ENCODE data around the gene BMI1.
"Not testable (repeated sequence)": the region's sequence is repeated elsewhere in the genome, so short reads cannot be mapped to it uniquely, and the experiment has no call there.

Gene BMI1

GRCh38 chr10:22301193-22301592, 19.7 kb upstream of the BMI1 start:
- DNase-seq (ENCODE audit: extremely low read depth, low read depth): no peak
- no peak overlapping the region for H3K4me3 ChIP-seq (replicated peaks; ENCODE audit: low read depth, low read length)
- no peak for TF ChIP-seq CTCF (IDR thresholded peaks at IDR 0.05; ENCODE audit: low read depth, low read length, missing control alignments)

- TF ChIP-seq CTCF (IDR thresholded peaks at IDR 0.05; ENCODE audit: low read depth, low read length, missing control alignments): no peak
- no peak for DNase-seq (ENCODE audit: extremely low read depth, low read depth)
- no peak overlapping the region for H3K4me3 ChIP-seq (replicated peaks; ENCODE audit: low read depth, low read length)
Measured at GRCh38 chr10:22303461-22303860, 17.4 kb upstream of the BMI1 start.

- no peak overlapping the region for H3K4me3 ChIP-seq (replicated peaks; ENCODE audit: low read depth, low read length)
- no peak for TF ChIP-seq CTCF (IDR thresholded peaks at IDR 0.05; ENCODE audit: low read depth, low read length, missing control alignments)
- no peak for DNase-seq (ENCODE audit: extremely low read depth, low read depth)
Measured at GRCh38 chr10:22305721-22306120, 15.2 kb upstream of the BMI1 start.

- no peak overlapping the region for H3K4me3 ChIP-seq (replicated peaks; ENCODE audit: low read depth, low read length)
- DNase-seq (ENCODE audit: extremely low read depth, low read depth): no peak
- no peak for TF ChIP-seq CTCF (IDR thresholded peaks at IDR 0.05; ENCODE audit: low read depth, low read length, missing control alignments)
Measured at GRCh38 chr10:22308390-22308789, 12.5 kb upstream of the BMI1 start.

GRCh38 chr10:22309180-22310000, 11.5 kb upstream of the BMI1 start:
- no peak overlapping the region for H3K4me3 ChIP-seq (replicated peaks; ENCODE audit: low read depth, low read length)
- TF ChIP-seq CTCF (IDR thresholded peaks at IDR 0.05; ENCODE audit: low read depth, low read length, missing control alignments): no peak
- no peak for DNase-seq (ENCODE audit: extremely low read depth, low read depth)

GRCh38 chr10:22310012-22310411, 10.9 kb upstream of the BMI1 start:
- DNase-seq (ENCODE audit: extremely low read depth, low read depth); H3K4me3 ChIP-seq (replicated peaks; ENCODE audit: low read depth, low read length): not testable (repeated sequence)

GRCh38 chr10:22310928-22311327, 10.0 kb upstream of the BMI1 start:
- no peak for TF ChIP-seq CTCF (IDR thresholded peaks at IDR 0.05; ENCODE audit: low read depth, low read length, missing control alignments)
- no peak for DNase-seq (ENCODE audit: extremely low read depth, low read depth)
- H3K4me3 ChIP-seq (replicated peaks; ENCODE audit: low read depth, low read length): no peak overlapping the region
